ENCODE measurements around the gene PRKCQ. TPM values are rescaled to one million over a fixed set of nuclear protein-coding genes. Genes with fewer than 3 reads are reported as not detected.
"Not testable (repeated sequence)": the region's sequence is repeated elsewhere in the genome, so short reads cannot be mapped to it uniquely, and the experiment has no call there.

PRKCQ gene
- total RNA-seq, 1 experiment from 2014 or later: 0.73 TPM

GRCh38 chr10:6384031-6384430 is 196.0 kb downstream of the PRKCQ start:
- TF ChIP-seq CTCF (IDR thresholded peaks at IDR 0.05; ENCODE audit: unreplicated experiment): no peak
- BruUV-seq (replicated peaks): no TSS peak
- no peak for DNase-seq
- Mint-ChIP-seq H3K27ac (ENCODE audit: unreplicated experiment) (no peak overlapping the region), H3K4me3 (ENCODE audit: low read depth, unreplicated experiment) (no peak overlapping the region), H3K36me3 (ENCODE audit: insufficient read depth, unreplicated experiment) (peaks cover 13% of the 10 kb centered on the region), H3K4me1 (ENCODE audit: low read depth, unreplicated experiment) (peaks cover 63% of the 10 kb centered on the region), H3K9me3 (ENCODE audit: low read depth, unreplicated experiment) (peaks cover 8% of the 10 kb centered on the region), H3K27me3 (ENCODE audit: unreplicated experiment) (no peaks in the 10 kb centered on the region)
- intact Hi-C loops (cut with micrococcal nuclease; ENCODE audit: unreplicated experiment): no loop called here
- CTCF ChIA-PET: no interaction called here

GRCh38 chr10:6383096-6383812 is 196.8 kb downstream of the PRKCQ start:
- Mint-ChIP-seq H3K27ac (ENCODE audit: unreplicated experiment) (no peak overlapping the region), H3K4me3 (ENCODE audit: low read depth, unreplicated experiment) (no peak overlapping the region), H3K27me3 (ENCODE audit: unreplicated experiment) (no peaks in the 10 kb centered on the region), H3K36me3 (ENCODE audit: insufficient read depth, unreplicated experiment) (peaks cover 16% of the 10 kb centered on the region), H3K4me1 (ENCODE audit: low read depth, unreplicated experiment) (peaks cover 55% of the 10 kb centered on the region), H3K9me3 (ENCODE audit: low read depth, unreplicated experiment) (peaks cover 8% of the 10 kb centered on the region)
- no peak for TF ChIP-seq CTCF (IDR thresholded peaks at IDR 0.05; ENCODE audit: unreplicated experiment)
- CTCF ChIA-PET: no interaction called here
- no TSS peak for BruUV-seq (replicated peaks)
- no peak for DNase-seq
- intact Hi-C loops (cut with micrococcal nuclease; ENCODE audit: unreplicated experiment): no loop called here

- peaks cover 13% of the 10 kb centered on the region for H3K36me3 Mint-ChIP-seq (ENCODE audit: insufficient read depth, unreplicated experiment)
- DNase-seq: no peak
- no peaks in the 10 kb centered on the region for H3K27me3 Mint-ChIP-seq (ENCODE audit: unreplicated experiment)
- no peak overlapping the region for H3K4me3 Mint-ChIP-seq (ENCODE audit: low read depth, unreplicated experiment)
- no peak overlapping the region for H3K27ac Mint-ChIP-seq (ENCODE audit: unreplicated experiment)
- peaks cover 8% of the 10 kb centered on the region for H3K9me3 Mint-ChIP-seq (ENCODE audit: low read depth, unreplicated experiment)
- intact Hi-C loops (cut with micrococcal nuclease; ENCODE audit: unreplicated experiment): no loop called here
- BruUV-seq (replicated peaks): no TSS peak
- TF ChIP-seq CTCF (IDR thresholded peaks at IDR 0.05; ENCODE audit: unreplicated experiment): no peak
- H3K4me1 Mint-ChIP-seq (ENCODE audit: low read depth, unreplicated experiment): peaks cover 43% of the 10 kb centered on the region
- CTCF ChIA-PET: interaction anchor here (0.7 kb wide), 1 partner anchor 203 kb away, joined by 3 read pairs; no protein-coding TSS in a partner anchor
Measured at GRCh38 chr10:6382081-6382480, 198.0 kb downstream of the PRKCQ start.

DNA sequence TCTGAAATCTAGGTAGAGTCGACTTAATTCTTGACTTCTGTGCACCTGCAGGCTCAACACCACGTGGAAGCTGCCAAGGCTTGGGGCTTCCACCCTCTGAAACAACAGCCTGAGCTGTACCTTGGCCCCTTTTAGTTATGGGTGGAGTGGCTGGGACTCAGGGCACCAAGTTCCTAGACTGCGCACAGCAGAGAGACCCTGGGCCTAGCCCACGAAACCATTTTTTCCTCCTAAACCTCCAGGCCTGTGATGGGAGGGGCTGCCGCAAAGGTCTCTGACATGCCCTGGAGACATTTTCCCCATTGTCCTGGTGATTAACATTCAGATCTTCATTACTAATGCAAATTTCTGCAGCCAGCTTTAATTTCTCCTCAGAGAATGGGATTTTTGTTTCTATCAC is 199.6 kb downstream of the PRKCQ start:
- peaks cover 13% of the 10 kb centered on the region for H3K36me3 Mint-ChIP-seq (ENCODE audit: insufficient read depth, unreplicated experiment)
- intact Hi-C loops (cut with micrococcal nuclease; ENCODE audit: unreplicated experiment); CTCF ChIA-PET: not testable (repeated sequence)

More for the DNA sequence above, 199.6 kb downstream of the PRKCQ start:
- not testable (repeated sequence) for H3K9me3 Mint-ChIP-seq (ENCODE audit: low read depth, unreplicated experiment); BruUV-seq (replicated peaks); DNase-seq; H3K27me3 Mint-ChIP-seq (ENCODE audit: unreplicated experiment); H3K27ac Mint-ChIP-seq (ENCODE audit: unreplicated experiment); H3K4me3 Mint-ChIP-seq (ENCODE audit: low read depth, unreplicated experiment)
- H3K4me1 Mint-ChIP-seq (ENCODE audit: low read depth, unreplicated experiment): peaks cover 27% of the 10 kb centered on the region

Data from Calu3 (cell line).